Aorta (tissue), 5 donors: ENCODE data around the gene FGF21. TPM values are rescaled to one million over a fixed set of nuclear protein-coding genes. Genes with fewer than 3 reads are reported as not detected.

Source experiments
- ATAC-seq: fragments of 200-7000 bp; cut with Tn5 transposase; one replicate; pipeline ENCODE4 v1.9.1; 2022; ENCODE audit warnings: moderate library complexity; ENCODE audit not compliant: low FRiP score
- DNase-seq, 2 donors: peaks; one replicate each; pipeline ENCODE4 v3.0.0-alpha.2; 2020
- H3K27ac ChIP-seq, 2 donors: one replicate each; pipeline ENCODE4 v1.5.1; 2013; ENCODE audit warnings: low read length in 2 of 2, mild to moderate bottlenecking in 2 of 2, moderate library complexity in 2 of 2, control low read depth in 1 of 2, inconsistent platforms in 1 of 2, low read depth in 1 of 2
- H3K27me3 ChIP-seq, 2 donors: one replicate each; pipeline ENCODE4 v1.6.1; 2013; ENCODE audit warnings: control low read depth in 1 of 2, low read length in 1 of 2, mild to moderate bottlenecking in 1 of 2, moderate library complexity in 1 of 2; ENCODE audit not compliant: insufficient read depth in 2 of 2, control insufficient read depth in 1 of 2
- H3K36me3 ChIP-seq, 2 donors: one replicate each; pipeline ENCODE4 v1.6.1; 2013; ENCODE audit warnings: control low read depth in 1 of 2, low read length in 1 of 2, mild to moderate bottlenecking in 1 of 2; ENCODE audit not compliant: insufficient read depth in 2 of 2, control insufficient read depth in 1 of 2
- H3K4me1 ChIP-seq, 2 donors: one replicate each; pipeline ENCODE4 v1.6.1; 2013; ENCODE audit warnings: low read length in 2 of 2, control low read depth in 1 of 2, mild to moderate bottlenecking in 1 of 2, moderate library complexity in 1 of 2; ENCODE audit not compliant: insufficient read depth in 2 of 2, control insufficient read depth in 1 of 2
- H3K4me3 ChIP-seq, 2 donors: one replicate each; pipeline ENCODE4 v1.5.1; 2013; ENCODE audit warnings: low read length in 2 of 2, control low read depth in 1 of 2, mild to moderate bottlenecking in 1 of 2
- H3K9me3 ChIP-seq: one replicate; pipeline ENCODE4 v1.6.1; 2013; ENCODE audit warnings: mild to moderate bottlenecking, low read length; ENCODE audit not compliant: control insufficient read depth
- WGBS, 2 donors: extraction: QIAGEN DNeasy Blood & Tissue Kit; methylation state at CpG; one replicate each; pipeline ENCODE4 v1.1.7; 2013; 5-methylcytosine and 5-hydroxymethylcytosine counted together
- intact Hi-C, 2 donors: fragments of 100-400 bp; cut with DNase I; formaldehyde crosslinking; loops; one replicate each; pipeline versions ENCODE4 v1.14.2 to v1.15.0; 2022
- polyA plus RNA-seq, 2 donors: library from polyadenylated mRNA; stranded (reverse); fragments of 200-250 nt; gene quantifications; one replicate each; pipeline ENCODE4 v1.2.3, GENCODE V29; 2013
- total RNA-seq, 2 donors: library from RNA; stranded (reverse); fragmentation: NEBNext Ultra II Directional; extraction: Animal tissue kit (Norgen Biotek cat#: 25700); gene quantifications; one replicate each; pipeline ENCODE4 v1.2.1, GENCODE V29; 2021
- donor health status: healthy with polysubstance abuse.
- donor health status: Bipolar disorder and iron deficiency.
- donor health status: DM: no; HTN: no; CAD: no.
- donor health status: DM: no; HTN: no; CAD: no.
- donor health status: DM: yes; HTN: yes; CAD: no.

Gene FGF21
- total and polyA plus RNA-seq, 4 donors, result not detected

DNA sequence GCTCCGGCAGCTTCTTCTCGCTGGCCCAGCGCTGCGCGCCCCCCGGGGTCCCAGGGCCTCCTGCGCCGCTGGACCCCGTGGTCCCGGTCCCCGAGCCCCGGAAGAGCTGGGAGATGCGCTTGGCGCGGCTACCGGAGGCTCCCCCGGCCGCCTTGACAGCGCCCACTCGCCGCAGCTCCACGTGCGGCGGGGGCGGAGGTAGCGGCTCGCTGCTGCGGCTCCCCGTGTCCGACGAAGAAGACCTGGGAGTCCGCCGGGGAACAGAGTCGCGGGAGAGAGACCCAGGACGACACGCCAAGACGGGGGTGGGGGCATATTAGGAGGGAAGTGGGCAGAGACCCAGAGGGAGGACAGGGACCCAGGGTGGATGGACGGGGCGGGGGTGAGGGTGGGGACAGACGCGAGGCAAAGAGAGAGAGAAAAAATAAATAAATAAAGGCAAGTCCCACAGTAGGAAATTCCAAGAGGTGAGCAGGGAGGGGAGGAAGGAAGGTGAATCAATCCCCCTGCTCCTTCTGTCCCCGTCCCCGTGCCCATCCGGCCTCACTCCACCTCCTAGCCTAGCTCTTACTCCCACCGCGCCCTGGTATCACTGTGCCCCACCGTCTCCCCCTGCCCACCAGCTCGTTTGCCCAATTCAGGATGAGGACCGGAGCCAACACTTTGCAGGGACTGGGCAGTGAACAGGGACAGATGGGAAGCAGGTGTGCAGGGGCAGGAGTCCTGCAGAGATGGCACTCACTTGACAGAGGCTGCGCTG is 15.7 kb upstream of the FGF21 start:
- no peaks in the 10 kb centered on the region for H3K36me3 ChIP-seq
- no peaks in the 10 kb centered on the region for H3K4me1 ChIP-seq
- no peaks in the 10 kb centered on the region for H3K27me3 ChIP-seq
- WGBS, 2 donors, result 24% methylated on average over 46 to 51 of the region's 51 CpGs
- ATAC-seq, result no peak
- H3K27ac ChIP-seq, result no peak overlapping the region
- DNase-seq, result no peak
- H3K4me3 ChIP-seq, result no peak overlapping the region
- no peaks in the 10 kb centered on the region for H3K9me3 ChIP-seq
- intact Hi-C loops, result no loop called here

- no peak for DNase-seq
- Histone ChIP-seq H3K36me3 (no peaks in the 10 kb centered on the region), H3K4me3 (no peak within 1 kb of the TSS), H3K27me3 (no peaks in the 10 kb centered on the region), H3K9me3 (no peaks in the 10 kb centered on the region), H3K4me1 (no peaks in the 10 kb centered on the region), H3K27ac (no peak within 1 kb of the TSS)
- WGBS, 2 donors, result 84 to 88% methylated on average over 26 to 27 of the region's 27 CpGs
- intact Hi-C loops, result no loop called here
- peak; percentile 21 for ATAC-seq
These were observed 15.0 kb upstream of the FGF21 start, which contains the start of gene RASIP1 for GRCh38 chr19:48740164-48740972. RASIP1 (minus strand) TSS chr19:48740610; CDS start chr19:48740282, 328 bp downstream.

DNA sequence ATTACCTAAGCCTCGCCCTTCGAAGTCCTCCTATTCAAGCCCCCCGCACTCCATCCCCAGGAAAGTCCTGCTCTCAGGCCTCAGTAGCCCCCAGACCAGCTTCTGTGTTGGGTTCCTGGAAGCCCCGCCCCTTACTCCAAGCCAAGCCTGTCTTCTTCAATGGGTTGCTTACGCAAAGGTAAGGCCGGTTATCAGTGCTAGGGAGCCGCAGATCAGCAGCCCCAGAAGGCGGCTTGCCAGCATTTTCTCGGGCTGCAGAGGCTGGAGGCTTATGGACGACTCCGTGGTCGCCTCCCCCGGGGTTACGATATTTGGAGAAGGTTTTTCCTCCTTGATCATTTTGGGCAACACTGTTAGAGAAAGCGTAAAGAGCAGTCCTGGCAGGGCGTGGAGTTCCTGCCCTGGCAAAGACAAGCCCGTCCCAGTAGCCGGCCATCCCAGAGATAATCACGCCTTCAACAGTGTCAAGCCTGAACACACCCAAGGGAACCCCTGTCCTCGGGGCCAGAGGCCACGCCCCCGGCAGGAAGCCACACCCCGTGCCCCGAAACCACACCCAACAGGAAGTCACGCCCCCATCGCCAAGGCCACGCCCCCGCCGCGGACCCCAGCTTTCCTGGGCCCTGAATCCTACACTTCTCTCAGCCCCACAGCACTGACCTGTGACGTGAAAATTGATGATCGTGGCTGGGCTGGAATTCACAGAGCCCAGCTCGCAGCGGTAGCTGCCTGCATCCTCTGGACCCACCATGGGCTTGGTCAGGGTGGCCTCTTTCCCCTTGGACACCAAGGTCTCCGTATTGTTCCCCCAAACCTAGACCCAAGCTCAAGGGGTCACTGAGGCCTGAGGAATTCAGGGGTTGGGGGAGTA is 14.0 kb upstream of the FGF21 start:
- Histone ChIP-seq H3K4me1 (no peaks in the 10 kb centered on the region), H3K36me3 (no peaks in the 10 kb centered on the region), H3K9me3 (no peaks in the 10 kb centered on the region), H3K27ac (no peak overlapping the region), H3K27me3 (no peaks in the 10 kb centered on the region), H3K4me3 (no peak overlapping the region)
- ATAC-seq, result no peak
- 60 to 61% methylated on average over 34 to 35 of the region's 35 CpGs for WGBS, 2 donors
- intact Hi-C loops, result no loop called here
- no peak for DNase-seq

DNA sequence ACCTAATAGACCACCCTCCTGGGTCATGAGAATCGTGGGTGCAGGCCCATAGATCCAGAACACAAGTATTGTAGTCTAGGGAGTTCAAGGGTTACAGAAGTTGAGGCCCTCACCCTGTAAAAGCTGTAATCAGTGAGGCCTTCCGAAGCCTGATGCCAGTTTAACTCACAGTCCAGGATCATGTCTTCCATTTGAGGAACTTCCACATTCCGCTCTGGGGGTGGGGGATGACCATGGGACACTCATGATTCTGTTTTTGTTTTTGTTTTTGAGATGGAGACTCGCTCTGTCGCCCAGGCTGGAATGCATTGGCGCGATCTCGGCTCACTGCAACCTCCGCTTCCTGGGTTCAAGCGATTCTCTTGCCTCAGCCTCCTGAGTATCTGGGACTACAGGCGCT is 13.2 kb upstream of the FGF21 start:
- no peaks in the 10 kb centered on the region for H3K36me3 ChIP-seq
- DNase-seq (no peak), ATAC-seq (no peak)
- H3K27me3 ChIP-seq, result no peaks in the 10 kb centered on the region
- intact Hi-C loops, result no loop called here
- WGBS, 2 donors, result 93 to 96% methylated on average over 11 of the region's 11 CpGs
- H3K9me3 ChIP-seq, result no peaks in the 10 kb centered on the region
- H3K4me3 ChIP-seq, result no peak overlapping the region
- H3K27ac ChIP-seq, result no peak overlapping the region
- H3K4me1 ChIP-seq, result no peaks in the 10 kb centered on the region

- WGBS, 2 donors, result 22% methylated on average over 33 of the region's 33 CpGs
- H3K9me3 ChIP-seq, result no peaks in the 10 kb centered on the region
- H3K36me3 ChIP-seq, result no peaks in the 10 kb centered on the region
- no peaks in the 10 kb centered on the region for H3K4me1 ChIP-seq
- DNase-seq (no peak), ATAC-seq (peak; percentile 67)
- no peak overlapping the region for H3K4me3 ChIP-seq
- H3K27ac ChIP-seq, result no peak overlapping the region
- no peaks in the 10 kb centered on the region for H3K27me3 ChIP-seq
- intact Hi-C loops, result no loop called here
These were observed 9.9 kb upstream of the FGF21 start for GRCh38 chr19:48745208-48745995.

DNA sequence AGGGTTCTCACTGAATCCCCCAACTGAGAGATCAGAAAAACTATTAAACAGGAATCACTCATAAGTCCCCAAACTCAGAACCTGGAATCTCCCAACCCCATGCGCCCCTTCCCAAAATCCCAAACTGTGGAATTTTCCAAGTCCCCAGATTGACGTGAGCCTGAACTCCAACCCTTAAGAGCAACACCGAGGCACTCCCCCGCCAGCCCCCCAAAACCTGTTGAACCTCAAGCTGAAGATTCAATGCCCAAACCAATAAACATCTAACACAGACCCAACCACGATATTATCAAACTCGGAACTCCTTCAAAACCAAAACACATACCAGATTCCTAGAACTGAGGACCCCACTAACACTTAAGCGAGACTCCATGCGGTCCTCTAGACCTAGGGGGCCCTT is 9.2 kb upstream of the FGF21 start:
- intact Hi-C loops, result no loop called here
- Histone ChIP-seq H3K27me3 (no peaks in the 10 kb centered on the region), H3K36me3 (no peaks in the 10 kb centered on the region), H3K4me3 (no peak overlapping the region), H3K27ac (no peak overlapping the region), H3K9me3 (no peaks in the 10 kb centered on the region), H3K4me1 (no peaks in the 10 kb centered on the region)
- WGBS, 2 donors, result 65 to 70% methylated on average over 8 of the region's 8 CpGs
- DNase-seq (no peak), ATAC-seq (no peak)

- H3K4me1 ChIP-seq, result no peaks in the 10 kb centered on the region
- peak within 1 kb of the TSS in 1 of 2 donors; percentile 4 for H3K4me3 ChIP-seq
- DNase-seq (peak; percentile 90 to 91), ATAC-seq (peak; percentile 87)
- no peaks in the 10 kb centered on the region for H3K36me3 ChIP-seq
- H3K27me3 ChIP-seq, result no peaks in the 10 kb centered on the region
- 5 to 6% methylated on average over 31 of the region's 31 CpGs for WGBS, 2 donors
- intact Hi-C loops, result no loop called here
- H3K27ac ChIP-seq, result no peak within 1 kb of the TSS
- H3K9me3 ChIP-seq, result no peaks in the 10 kb centered on the region
These were observed 8.4 kb upstream of the FGF21 start, which contains the start of gene IZUMO1 for GRCh38 chr19:48746738-48747575. IZUMO1 (minus strand) TSS chr19:48746909; CDS start chr19:48745859, 1,050 bp downstream.
